ENCODE data around the gene VPS37B. TPM values are rescaled to one million over a fixed set of nuclear protein-coding genes. Genes with fewer than 3 reads are reported as not detected.
A peak's percentile ranks its signal among the peaks of the same experiment; 100 is the strongest.

Gene VPS37B
- polyA plus RNA-seq, 1 of the 3 experiments (the other 2 are of a cell fraction) = 41.1 TPM

- Histone ChIP-seq H3F3A (replicated peaks; ENCODE audit: insufficient read depth) (peaks cover 5% of the 10 kb centered on the region), H2AFZ (ENCODE audit: low read depth) (no peak overlapping the region), H4K20me1 (ENCODE audit: insufficient read depth) (peaks cover 12% of the 10 kb centered on the region; the same call in 1 of the 2 replicates), H3K9me3 (no peaks in the 10 kb centered on the region), H3K4me3 (ENCODE audit: low read depth in 2 of 2, low read length in 1 of 2) (no peak overlapping the region), H3K27me3 (ENCODE audit: insufficient read depth) (no peaks in the 10 kb centered on the region), H3K27ac (ENCODE audit: low read depth in 2 of 2, low read length in 1 of 2) (peak overlapping the region in 1 of 2 experiments; percentile 92; a peak in 1 of 4 replicates), H3K4me2 (no peak overlapping the region), H3K9me2 (no peaks in the 10 kb centered on the region), H3K36me3 (replicated peaks in 1 of 2; ENCODE audit: control insufficient read depth in 1 of 2, insufficient read depth in 2 of 2, low read length in 1 of 2) (peaks cover 2 to 7% of the 10 kb centered on the region in 2 experiments), H3K4me1 (ENCODE audit: control insufficient read depth in 1 of 2, insufficient read depth in 2 of 2, low read depth in 1 of 2, low read length in 1 of 2) (peaks cover 20 to 39% of the 10 kb centered on the region in 2 experiments; a peak in 3 of 4 replicates), H3K79me2 (ENCODE audit: insufficient read depth) (peaks cover 77% of the 10 kb centered on the region), H3K9ac (no peak overlapping the region)
- TF ChIP-seq FOXM1 (IDR thresholded peaks at IDR 0.05; ENCODE audit: low read depth) = no peak
- no peak for TF ChIP-seq RFX5 (IDR thresholded peaks at IDR 0.05; ENCODE audit: low read length)
- TF ChIP-seq ELF1 (IDR thresholded peaks at IDR 0.05) = no peak
- TF ChIP-seq GATA2 (CRISPR knock-in tag; IDR thresholded peaks at IDR 0.05) = no peak
- TF ChIP-seq MXI1 (IDR thresholded peaks at IDR 0.05; ENCODE audit: low read depth, low read length) = no peak
- no peak for TF ChIP-seq RAD21 (IDR thresholded peaks at IDR 0.05; ENCODE audit: low read length)
- TF ChIP-seq SIN3A (IDR thresholded peaks at IDR 0.05; ENCODE audit: borderline replicate concordance, low read depth, low read length) = no peak
- no peak for TF ChIP-seq NFIC (IDR thresholded peaks at IDR 0.05; ENCODE audit: borderline replicate concordance)
- TF ChIP-seq REST (IDR thresholded peaks at IDR 0.05; ENCODE audit: low read depth, low read length) = no peak
- no peak for TF ChIP-seq GABPA (IDR thresholded peaks at IDR 0.05; ENCODE audit: low read depth)
- TF ChIP-seq ZBTB33 (IDR thresholded peaks at IDR 0.05; ENCODE audit: borderline replicate concordance, low read depth) = no peak
- TF ChIP-seq IRF3 (IDR thresholded peaks at IDR 0.05; ENCODE audit: low read depth, low read length) = no peak
- TF ChIP-seq TEAD4 (IDR thresholded peaks at IDR 0.05; ENCODE audit: borderline replicate concordance, insufficient read depth) = no peak
- no peak for TF ChIP-seq USF2 (IDR thresholded peaks at IDR 0.05; ENCODE audit: borderline replicate concordance, low read depth, low read length)
- CTCF ChIA-PET = interaction anchor here (1.1 to 4.0 kb wide), 4 partner anchors 9 to 81 kb away, joined by 4 to 50 read pairs (median 6); no protein-coding TSS in a partner anchor
- 92% methylated on average over 12 of the region's 12 CpGs for WGBS (ENCODE audit: low lambda C conversion rate)
- POLR2A ChIA-PET = no interaction called here
- DNase-seq = no peak
Measured at GRCh38 chr12:122874081-122874480, 21.8 kb downstream of the VPS37B start.

All from SK-N-SH (cell line).